ENCODE measurements around the gene STRA6.

GRCh38 chr15:74226761-74227540 is 24.4 kb upstream of the STRA6 start:
- TF ChIP-seq SMC3 (IDR thresholded peaks at IDR 0.05; ENCODE audit: low read depth, low read length) (no peak), RAD21 (IDR thresholded peaks at IDR 0.05; ENCODE audit: low read length) (no peak), CTCF (IDR thresholded peaks at IDR 0.05) (no peak), JUND (IDR thresholded peaks at IDR 0.05) (no peak), SIN3A (IDR thresholded peaks at IDR 0.05; ENCODE audit: borderline replicate concordance, low read depth, low read length) (no peak), EZH2phosphoT487 (IDR thresholded peaks at IDR 0.05; ENCODE audit: borderline replicate concordance, low read depth) (no peak), YY1 (IDR thresholded peaks at IDR 0.05; ENCODE audit: low read depth) (no peak), GABPA (IDR thresholded peaks at IDR 0.05; ENCODE audit: low read depth) (no peak), TCF12 (IDR thresholded peaks at IDR 0.05) (peak; percentile 46; the same call in 1 of the 2 replicates), MXI1 (IDR thresholded peaks at IDR 0.05; ENCODE audit: low read depth, low read length) (no peak), GATA2 (CRISPR knock-in tag; IDR thresholded peaks at IDR 0.05) (no peak)
- TF ChIP-seq, protein P1, sequence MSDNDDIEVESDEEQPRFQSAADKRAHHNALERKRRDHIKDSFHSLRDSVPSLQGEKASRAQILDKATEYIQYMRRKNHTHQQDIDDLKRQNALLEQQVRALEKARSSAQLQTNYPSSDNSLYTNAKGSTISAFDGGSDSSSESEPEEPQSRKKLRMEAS (IDR thresholded peaks at IDR 0.05; ENCODE audit: low read depth) = no peak
- TF ChIP-seq, protein P2, sequence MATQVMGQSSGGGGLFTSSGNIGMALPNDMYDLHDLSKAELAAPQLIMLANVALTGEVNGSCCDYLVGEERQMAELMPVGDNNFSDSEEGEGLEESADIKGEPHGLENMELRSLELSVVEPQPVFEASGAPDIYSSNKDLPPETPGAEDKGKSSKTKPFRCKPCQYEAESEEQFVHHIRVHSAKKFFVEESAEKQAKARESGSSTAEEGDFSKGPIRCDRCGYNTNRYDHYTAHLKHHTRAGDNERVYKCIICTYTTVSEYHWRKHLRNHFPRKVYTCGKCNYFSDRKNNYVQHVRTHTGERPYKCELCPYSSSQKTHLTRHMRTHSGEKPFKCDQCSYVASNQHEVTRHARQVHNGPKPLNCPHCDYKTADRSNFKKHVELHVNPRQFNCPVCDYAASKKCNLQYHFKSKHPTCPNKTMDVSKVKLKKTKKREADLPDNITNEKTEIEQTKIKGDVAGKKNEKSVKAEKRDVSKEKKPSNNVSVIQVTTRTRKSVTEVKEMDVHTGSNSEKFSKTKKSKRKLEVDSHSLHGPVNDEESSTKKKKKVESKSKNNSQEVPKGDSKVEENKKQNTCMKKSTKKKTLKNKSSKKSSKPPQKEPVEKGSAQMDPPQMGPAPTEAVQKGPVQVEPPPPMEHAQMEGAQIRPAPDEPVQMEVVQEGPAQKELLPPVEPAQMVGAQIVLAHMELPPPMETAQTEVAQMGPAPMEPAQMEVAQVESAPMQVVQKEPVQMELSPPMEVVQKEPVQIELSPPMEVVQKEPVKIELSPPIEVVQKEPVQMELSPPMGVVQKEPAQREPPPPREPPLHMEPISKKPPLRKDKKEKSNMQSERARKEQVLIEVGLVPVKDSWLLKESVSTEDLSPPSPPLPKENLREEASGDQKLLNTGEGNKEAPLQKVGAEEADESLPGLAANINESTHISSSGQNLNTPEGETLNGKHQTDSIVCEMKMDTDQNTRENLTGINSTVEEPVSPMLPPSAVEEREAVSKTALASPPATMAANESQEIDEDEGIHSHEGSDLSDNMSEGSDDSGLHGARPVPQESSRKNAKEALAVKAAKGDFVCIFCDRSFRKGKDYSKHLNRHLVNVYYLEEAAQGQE (IDR thresholded peaks at IDR 0.05; ENCODE audit: low read depth, low read length) = no peak
